22Rv1 (cell line): ENCODE measurements around the gene OR10Z1.

Source experiments
- H3K27ac ChIP-seq: fragments of 450-650 bp; 2 replicates; pipeline ENCODE4 v1.5.1; 2017
- CTCF ChIP-seq: fragments of 450-650 bp; IDR thresholded peaks from 2 replicates; pipeline ENCODE4 v1.5.1; 2017; ENCODE audit warnings: mild to moderate bottlenecking
- ZFX ChIP-seq: fragments of 450-650 bp; IDR thresholded peaks from 2 replicates; pipeline ENCODE4 v1.6.1; 2017; ENCODE audit warnings: antibody characterized with exemption, borderline replicate concordance

OR10Z1 gene

GRCh38 chr1:158638146-158638545 is 33.1 kb downstream of the OR10Z1 start:
- H3K27ac ChIP-seq, result no peak overlapping the region
- TF ChIP-seq ZFX, result no peak
- TF ChIP-seq CTCF, result no peak

GRCh38 chr1:158638904-158639303 is 33.8 kb downstream of the OR10Z1 start:
- H3K27ac ChIP-seq, result no peak overlapping the region
- TF ChIP-seq ZFX (no peak), CTCF (no peak)

GRCh38 chr1:158644449-158644848 is 39.4 kb downstream of the OR10Z1 start:
- no peak for TF ChIP-seq ZFX
- no peak for TF ChIP-seq CTCF

GRCh38 chr1:158646465-158646864 is 41.4 kb downstream of the OR10Z1 start:
- no peak for TF ChIP-seq CTCF
- TF ChIP-seq ZFX, result no peak
- H3K27ac ChIP-seq, result no peak overlapping the region

More at GRCh38 chr1:158644449-158644848, 39.4 kb downstream of the OR10Z1 start:
- no peak overlapping the region for H3K27ac ChIP-seq

- TF ChIP-seq CTCF (no peak), ZFX (no peak)
- H3K27ac ChIP-seq, result no peak overlapping the region
These were observed 44.0 kb downstream of the OR10Z1 start for GRCh38 chr1:158649052-158649451.

- TF ChIP-seq CTCF, result no peak
- no peak overlapping the region for H3K27ac ChIP-seq
These were observed 47.8 kb downstream of the OR10Z1 start for GRCh38 chr1:158652721-158653334.

- TF ChIP-seq ZFX, result no peak
- TF ChIP-seq CTCF, result no peak
- no peak overlapping the region for H3K27ac ChIP-seq
These were observed 49.0 kb downstream of the OR10Z1 start for GRCh38 chr1:158654086-158654485.
